ENCODE data around the gene PLXND1.
A peak's percentile ranks its signal among the peaks of the same experiment; 100 is the strongest.
"Not testable (repeated sequence)": the region's sequence is repeated elsewhere in the genome, so short reads cannot be mapped to it uniquely, and the experiment has no call there.

Gene PLXND1

GRCh38 chr3:129614927-129615363 is 8.5 kb upstream of the PLXND1 start:
- no peak for DNase-seq (ENCODE audit: low read depth in 2 of 2)

GRCh38 chr3:129614435-129614834 is 8.0 kb upstream of the PLXND1 start:
- DNase-seq (ENCODE audit: low read depth in 2 of 2), result no peak

- no peak for DNase-seq (ENCODE audit: low read depth in 2 of 2)
Measured at GRCh38 chr3:129613367-129613740, 6.9 kb upstream of the PLXND1 start.

- DNase-seq (ENCODE audit: low read depth in 2 of 2), result no peak
Measured at GRCh38 chr3:129612534-129613366, 6.3 kb upstream of the PLXND1 start.

GRCh38 chr3:129611812-129612533 is 5.5 kb upstream of the PLXND1 start:
- DNase-seq (ENCODE audit: low read depth in 2 of 2), result no peak

GRCh38 chr3:129611446-129611800 is 4.9 kb upstream of the PLXND1 start:
- DNase-seq (ENCODE audit: low read depth in 2 of 2), result no peak

GRCh38 chr3:129610794-129611445 is 4.4 kb upstream of the PLXND1 start:
- not testable (repeated sequence) for DNase-seq (ENCODE audit: low read depth in 2 of 2)

- DNase-seq (ENCODE audit: low read depth in 2 of 2), result no peak
Measured at GRCh38 chr3:129610276-129610675, 3.8 kb upstream of the PLXND1 start.

GRCh38 chr3:129609591-129610182 is 3.2 kb upstream of the PLXND1 start:
- no peak for DNase-seq (ENCODE audit: low read depth in 2 of 2)

GRCh38 chr3:129608936-129609590 is 2.6 kb upstream of the PLXND1 start:
- no peak for DNase-seq (ENCODE audit: low read depth in 2 of 2)

- DNase-seq (ENCODE audit: low read depth in 2 of 2), result no peak
Measured at GRCh38 chr3:129608087-129608935, 1.8 kb upstream of the PLXND1 start.

GRCh38 chr3:129607391-129608068 is 1.1 kb upstream of the PLXND1 start:
- no peak for DNase-seq (ENCODE audit: low read depth in 2 of 2)

- no peak for DNase-seq (ENCODE audit: low read depth in 2 of 2)
Measured at GRCh38 chr3:129605922-129606635, 397 bp downstream of the PLXND1 start.

GRCh38 chr3:129605203-129605921 is 1.1 kb downstream of the PLXND1 start:
- peak in 1 of 2 donors; percentile 31 for DNase-seq (ENCODE audit: low read depth in 2 of 2)

GRCh38 chr3:129604767-129605166 is 1.7 kb downstream of the PLXND1 start:
- DNase-seq (ENCODE audit: low read depth in 2 of 2), result no peak

GRCh38 chr3:129603991-129604749 is 2.3 kb downstream of the PLXND1 start:
- no peak for DNase-seq (ENCODE audit: low read depth in 2 of 2)

GRCh38 chr3:129603561-129603942 is 2.9 kb downstream of the PLXND1 start:
- no peak for DNase-seq (ENCODE audit: low read depth in 2 of 2)
